B cell (primary cell): Measurements from ENCODE around the gene FAM217A.

Experiments
- EZH2 ChIP-seq: IDR thresholded peaks from 2 replicates; pipeline ENCODE4 v1.6.1; 2012; ENCODE audit warnings: borderline replicate concordance, low read depth, mild to moderate bottlenecking, moderate library complexity, low read length; ENCODE audit not compliant: insufficient read depth, poor library complexity, severe bottlenecking
- TF ChIP-seq, protein P1 (sequence below): fragments of 200-600 bp; IDR thresholded peaks from one replicate; pipeline ENCODE4 v1.8.0; 2022; ENCODE audit warnings: antibody characterized with exemption, mild to moderate bottlenecking

DNA sequence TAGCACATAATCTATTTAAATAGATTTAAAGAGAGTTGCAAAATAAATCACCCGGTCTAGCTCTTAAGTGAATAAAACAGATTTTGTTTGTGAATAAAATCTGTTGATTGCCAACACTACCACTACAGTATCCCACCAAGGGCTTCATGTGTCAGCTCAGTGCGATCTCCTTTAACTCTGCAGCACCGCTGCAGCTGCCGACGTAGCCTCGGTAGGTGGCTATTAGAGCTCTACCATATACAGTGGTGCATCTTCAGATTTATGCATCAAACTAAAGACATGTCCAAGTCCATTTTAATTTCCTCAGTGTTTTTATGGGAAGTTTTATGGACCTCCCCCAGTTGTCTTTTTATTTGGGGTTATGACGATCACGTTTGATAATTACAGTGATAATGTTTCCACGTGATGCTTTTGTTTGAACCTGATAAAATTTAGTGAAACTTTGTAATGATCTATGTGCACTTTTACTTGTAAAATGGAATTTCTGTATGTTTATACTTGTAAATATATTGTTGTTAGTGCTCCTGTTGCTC, 29.7 kb upstream of the FAM217A start:
- TF ChIP-seq, protein P1, sequence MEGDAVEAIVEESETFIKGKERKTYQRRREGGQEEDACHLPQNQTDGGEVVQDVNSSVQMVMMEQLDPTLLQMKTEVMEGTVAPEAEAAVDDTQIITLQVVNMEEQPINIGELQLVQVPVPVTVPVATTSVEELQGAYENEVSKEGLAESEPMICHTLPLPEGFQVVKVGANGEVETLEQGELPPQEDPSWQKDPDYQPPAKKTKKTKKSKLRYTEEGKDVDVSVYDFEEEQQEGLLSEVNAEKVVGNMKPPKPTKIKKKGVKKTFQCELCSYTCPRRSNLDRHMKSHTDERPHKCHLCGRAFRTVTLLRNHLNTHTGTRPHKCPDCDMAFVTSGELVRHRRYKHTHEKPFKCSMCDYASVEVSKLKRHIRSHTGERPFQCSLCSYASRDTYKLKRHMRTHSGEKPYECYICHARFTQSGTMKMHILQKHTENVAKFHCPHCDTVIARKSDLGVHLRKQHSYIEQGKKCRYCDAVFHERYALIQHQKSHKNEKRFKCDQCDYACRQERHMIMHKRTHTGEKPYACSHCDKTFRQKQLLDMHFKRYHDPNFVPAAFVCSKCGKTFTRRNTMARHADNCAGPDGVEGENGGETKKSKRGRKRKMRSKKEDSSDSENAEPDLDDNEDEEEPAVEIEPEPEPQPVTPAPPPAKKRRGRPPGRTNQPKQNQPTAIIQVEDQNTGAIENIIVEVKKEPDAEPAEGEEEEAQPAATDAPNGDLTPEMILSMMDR, result no peak
- no peak for TF ChIP-seq EZH2
